AG08396 (cell line): Measurements from ENCODE around the gene WASF2.
"Not testable (repeated sequence)": the region's sequence is repeated elsewhere in the genome, so short reads cannot be mapped to it uniquely, and the experiment has no call there.

Source experiments
- DNase-seq: peaks from one replicate; pipeline ENCODE4 v3.0.0; 2012; ENCODE audit warnings: low spot score, mixed read lengths

WASF2 gene

GRCh38 chr1:27496604-27497155 is 6.7 kb upstream of the WASF2 start:
- no peak for DNase-seq

GRCh38 chr1:27492796-27493195 is 2.8 kb upstream of the WASF2 start:
- DNase-seq = no peak

GRCh38 chr1:27491748-27492700 is 2.1 kb upstream of the WASF2 start:
- DNase-seq = no peak

- DNase-seq = no peak
Measured at GRCh38 chr1:27489501-27489972, 430 bp downstream of the WASF2 start.

GRCh38 chr1:27487966-27488884 is 1.7 kb downstream of the WASF2 start:
- no peak for DNase-seq

GRCh38 chr1:27485363-27485762 is 4.6 kb downstream of the WASF2 start:
- DNase-seq = no peak

GRCh38 chr1:27483659-27484058 is 6.3 kb downstream of the WASF2 start:
- DNase-seq = no peak

- no peak for DNase-seq
Measured at GRCh38 chr1:27481994-27482620, 7.9 kb downstream of the WASF2 start.

- DNase-seq = no peak
Measured at GRCh38 chr1:27478098-27478497, 11.9 kb downstream of the WASF2 start.

GRCh38 chr1:27476237-27476636 is 13.7 kb downstream of the WASF2 start:
- no peak for DNase-seq

GRCh38 chr1:27475720-27476119 is 14.2 kb downstream of the WASF2 start:
- DNase-seq = no peak

- DNase-seq = no peak
Measured at GRCh38 chr1:27473755-27474154, 16.2 kb downstream of the WASF2 start.

- not testable (repeated sequence) for DNase-seq
Measured at GRCh38 chr1:27472098-27472497, 17.9 kb downstream of the WASF2 start.

- no peak for DNase-seq
Measured at GRCh38 chr1:27471477-27471876, 18.5 kb downstream of the WASF2 start.

- no peak for DNase-seq
Measured at GRCh38 chr1:27469334-27469733, 20.6 kb downstream of the WASF2 start.

GRCh38 chr1:27468378-27468777 is 21.6 kb downstream of the WASF2 start:
- DNase-seq = not testable (repeated sequence)

GRCh38 chr1:27464926-27465647 is 24.9 kb downstream of the WASF2 start:
- no peak for DNase-seq

- DNase-seq = not testable (repeated sequence)
Measured at GRCh38 chr1:27463916-27464315, 26.1 kb downstream of the WASF2 start.

- DNase-seq = not testable (repeated sequence)
Measured at GRCh38 chr1:27458521-27458920, 31.4 kb downstream of the WASF2 start.

- no peak for DNase-seq
Measured at GRCh38 chr1:27455139-27455811, 34.7 kb downstream of the WASF2 start.
